IMR-90 (cell line): ENCODE measurements around the gene TAS2R3.

ENCODE experiments used
- BHLHE40 ChIP-seq: fragments of 150-350 bp; IDR thresholded peaks from 2 replicates; pipeline ENCODE4 v1.6.1; 2016; ENCODE audit warnings: mild to moderate bottlenecking, low read depth, low read length
- CEBPB ChIP-seq: IDR thresholded peaks from 2 replicates; pipeline ENCODE4 v1.6.1; 2012; ENCODE audit warnings: low read depth, low read length, improper control_type of control experiment
- CHD1 ChIP-seq: IDR thresholded peaks from 2 replicates; pipeline ENCODE4 v1.6.1; 2012; ENCODE audit warnings: low read depth, low read length, improper control_type of control experiment
- CTCF ChIP-seq: conservative IDR thresholded peaks from 2 replicates; pipeline ENCODE4 v1.5.1; 2012; ENCODE audit warnings: mild to moderate bottlenecking, low read depth, low read length, improper control_type of control experiment
- ELK1 ChIP-seq: fragments of 150-350 bp; IDR thresholded peaks from 2 replicates; pipeline ENCODE4 v1.6.1; 2016; ENCODE audit warnings: low read depth, mild to moderate bottlenecking, low read length, moderate library complexity, borderline replicate concordance
- MAFK ChIP-seq: IDR thresholded peaks from 2 replicates; pipeline ENCODE4 v1.6.1; 2012; ENCODE audit warnings: low read depth, low read length, improper control_type of control experiment
- MXI1 ChIP-seq: IDR thresholded peaks from 2 replicates; pipeline ENCODE4 v1.6.1; 2012; ENCODE audit warnings: low read depth, mild to moderate bottlenecking, low read length, moderate library complexity, borderline replicate concordance
- NFE2L2 ChIP-seq: fragments of 150-350 bp; IDR thresholded peaks from 2 replicates; pipeline ENCODE4 v1.6.1; 2016; ENCODE audit warnings: low read depth, mild to moderate bottlenecking, low read length
- POLR2A ChIP-seq: IDR thresholded peaks from 2 replicates; pipeline ENCODE4 v1.6.1; 2012; ENCODE audit warnings: mild to moderate bottlenecking, low read depth, low read length
- RAD21 ChIP-seq: IDR thresholded peaks from 2 replicates; pipeline ENCODE4 v1.6.1; 2012; ENCODE audit warnings: low read length, improper control_type of control experiment
- RCOR1 ChIP-seq: IDR thresholded peaks from 2 replicates; pipeline ENCODE4 v1.6.1; 2012; ENCODE audit warnings: mild to moderate bottlenecking, low read length, improper control_type of control experiment; ENCODE audit not compliant: insufficient replicate concordance
- RFX5 ChIP-seq: IDR thresholded peaks from 2 replicates; pipeline ENCODE4 v1.8.0; 2012; ENCODE audit warnings: low read depth, mild to moderate bottlenecking, low read length, moderate library complexity
- SMC3 ChIP-seq: fragments of 150-350 bp; IDR thresholded peaks from 2 replicates; pipeline ENCODE4 v1.6.1; 2016; ENCODE audit warnings: low read depth, mild to moderate bottlenecking, antibody characterized with exemption, low read length, moderate library complexity
- USF2 ChIP-seq: fragments of 150-350 bp; IDR thresholded peaks from 2 replicates; pipeline ENCODE4 v1.6.1; 2017; ENCODE audit warnings: mild to moderate bottlenecking, antibody characterized with exemption, low read length, low read depth

- TF ChIP-seq RAD21 (no peak), CTCF (no peak), CEBPB (no peak), POLR2A (no peak), BHLHE40 (no peak), ELK1 (no peak), RFX5 (no peak), SMC3 (no peak), USF2 (no peak), CHD1 (no peak), NFE2L2 (no peak), MAFK (no peak), MXI1 (no peak), RCOR1 (no peak)
Measured at GRCh38 chr7:141717450-141717849, 46.4 kb upstream of the TAS2R3 start.
